Coronary artery (tissue), 2 donors: ENCODE measurements around the gene UTS2R.

Experiments used
- DNase-seq: peaks from one replicate; pipeline ENCODE4 v3.0.0-alpha.2; 2017; ENCODE audit warnings: low spot score
- H3K27ac ChIP-seq, 2 donors: fragments of 200-600 bp; sonication (generic); one replicate each; pipeline ENCODE4 v1.5.1; 2016 to 2019
- H3K4me3 ChIP-seq: fragments of 200-600 bp; sonication (generic); 2 replicates; pipeline ENCODE4 v1.5.1; 2016; ENCODE audit warnings: mild to moderate bottlenecking, moderate library complexity
- CTCF ChIP-seq: fragments of 200-600 bp; sonication (generic); IDR thresholded peaks from one replicate; pipeline ENCODE4 v1.5.1; 2019; ENCODE audit warnings: antibody characterized with exemption

The UTS2R gene

GRCh38 chr17:82386881-82387704, 15.5 kb downstream of the UTS2R start:
- TF ChIP-seq CTCF = no peak
- DNase-seq = no peak
- Histone ChIP-seq H3K27ac (no peak overlapping the region), H3K4me3 (no peak overlapping the region)

GRCh38 chr17:82387705-82388106, 16.1 kb downstream of the UTS2R start:
- Histone ChIP-seq H3K4me3 (no peak overlapping the region), H3K27ac (no peak overlapping the region)
- no peak for DNase-seq
- no peak for TF ChIP-seq CTCF

- TF ChIP-seq CTCF = no peak
- no peak for DNase-seq
- H3K27ac ChIP-seq = no peak overlapping the region
- no peak overlapping the region for H3K4me3 ChIP-seq
These were observed 16.8 kb downstream of the UTS2R start for GRCh38 chr17:82388223-82388921.

- TF ChIP-seq CTCF = no peak
- no peak overlapping the region for H3K27ac ChIP-seq
- no peak for DNase-seq
These were observed 17.3 kb downstream of the UTS2R start for GRCh38 chr17:82388922-82389283.

GRCh38 chr17:82389379-82389778, 17.8 kb downstream of the UTS2R start:
- TF ChIP-seq CTCF = no peak
- no peak for DNase-seq
- H3K27ac ChIP-seq = no peak overlapping the region
- no peak overlapping the region for H3K4me3 ChIP-seq

More at GRCh38 chr17:82388922-82389283, 17.3 kb downstream of the UTS2R start:
- H3K4me3 ChIP-seq = no peak overlapping the region

- DNase-seq = no peak
- no peak overlapping the region for H3K27ac ChIP-seq
- no peak for TF ChIP-seq CTCF
- no peak overlapping the region for H3K4me3 ChIP-seq
These were observed 18.7 kb downstream of the UTS2R start for GRCh38 chr17:82390015-82390859.
